Measurements from ENCODE around the gene TMEM270.

The TMEM270 gene

DNA sequence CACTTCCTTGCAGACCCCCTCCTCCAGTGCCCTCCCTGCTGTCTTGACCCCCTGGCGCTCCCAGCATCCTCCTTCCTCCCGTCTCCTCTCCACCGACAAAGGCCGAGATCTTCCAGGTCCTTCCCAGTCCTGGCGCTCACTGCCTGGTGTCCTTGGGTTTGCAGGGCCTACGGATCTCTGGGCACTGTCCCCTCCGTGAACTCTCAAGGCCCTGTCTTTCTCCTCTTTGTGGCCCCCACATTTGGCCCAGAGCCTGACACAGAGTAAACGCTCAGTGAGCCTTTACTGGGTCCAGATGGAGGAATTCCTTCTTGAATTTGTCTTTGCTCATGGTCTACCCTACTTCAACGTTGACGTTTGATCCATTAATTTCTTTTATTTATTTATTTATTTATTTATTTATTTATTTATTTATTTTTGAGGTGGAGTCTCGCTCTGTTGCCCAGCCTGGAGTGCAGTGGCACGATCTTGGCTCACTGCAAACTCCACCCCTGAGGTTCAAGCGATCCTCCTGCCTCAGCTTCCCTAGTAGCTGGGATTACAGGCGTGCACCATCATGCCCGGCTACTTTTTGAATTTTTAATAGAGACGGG lies 29.7 kb downstream of the TMEM270 start:
- DNase-seq, result no peak

DNA sequence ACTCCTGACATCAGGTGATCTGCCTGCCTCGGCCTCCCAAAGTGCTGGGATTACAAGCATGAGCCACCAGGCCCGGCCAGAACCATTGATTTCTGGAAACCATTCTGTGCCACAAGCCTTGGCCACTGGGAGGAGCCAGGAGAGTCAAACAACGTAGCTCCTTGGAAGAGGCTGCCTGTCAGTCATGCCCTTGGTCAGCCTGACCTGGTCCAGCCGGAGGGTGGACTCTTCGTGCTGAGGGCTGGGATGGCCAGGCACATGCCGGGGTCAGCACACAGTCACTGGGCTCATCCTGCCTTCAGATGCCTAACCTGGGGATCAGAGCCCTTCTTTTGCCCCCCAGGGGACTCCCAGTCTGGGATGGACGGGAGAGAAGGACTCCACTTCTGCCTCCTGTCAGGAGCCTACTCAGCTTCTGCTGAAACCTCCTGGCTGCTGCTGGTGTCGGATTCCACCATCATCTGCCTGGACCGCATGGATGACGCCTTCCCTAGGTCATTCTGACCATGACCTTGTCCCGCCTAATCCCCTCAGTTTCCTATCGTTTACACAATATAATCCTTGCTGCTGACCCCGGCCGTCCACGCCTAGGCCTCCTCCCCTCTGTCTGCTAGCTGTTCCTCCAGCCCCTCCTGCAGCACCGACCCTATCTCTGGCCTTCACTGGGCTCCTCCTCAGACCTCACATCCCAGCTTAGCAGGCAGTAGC lies 30.4 kb downstream of the TMEM270 start:
- no peak for DNase-seq

DNA sequence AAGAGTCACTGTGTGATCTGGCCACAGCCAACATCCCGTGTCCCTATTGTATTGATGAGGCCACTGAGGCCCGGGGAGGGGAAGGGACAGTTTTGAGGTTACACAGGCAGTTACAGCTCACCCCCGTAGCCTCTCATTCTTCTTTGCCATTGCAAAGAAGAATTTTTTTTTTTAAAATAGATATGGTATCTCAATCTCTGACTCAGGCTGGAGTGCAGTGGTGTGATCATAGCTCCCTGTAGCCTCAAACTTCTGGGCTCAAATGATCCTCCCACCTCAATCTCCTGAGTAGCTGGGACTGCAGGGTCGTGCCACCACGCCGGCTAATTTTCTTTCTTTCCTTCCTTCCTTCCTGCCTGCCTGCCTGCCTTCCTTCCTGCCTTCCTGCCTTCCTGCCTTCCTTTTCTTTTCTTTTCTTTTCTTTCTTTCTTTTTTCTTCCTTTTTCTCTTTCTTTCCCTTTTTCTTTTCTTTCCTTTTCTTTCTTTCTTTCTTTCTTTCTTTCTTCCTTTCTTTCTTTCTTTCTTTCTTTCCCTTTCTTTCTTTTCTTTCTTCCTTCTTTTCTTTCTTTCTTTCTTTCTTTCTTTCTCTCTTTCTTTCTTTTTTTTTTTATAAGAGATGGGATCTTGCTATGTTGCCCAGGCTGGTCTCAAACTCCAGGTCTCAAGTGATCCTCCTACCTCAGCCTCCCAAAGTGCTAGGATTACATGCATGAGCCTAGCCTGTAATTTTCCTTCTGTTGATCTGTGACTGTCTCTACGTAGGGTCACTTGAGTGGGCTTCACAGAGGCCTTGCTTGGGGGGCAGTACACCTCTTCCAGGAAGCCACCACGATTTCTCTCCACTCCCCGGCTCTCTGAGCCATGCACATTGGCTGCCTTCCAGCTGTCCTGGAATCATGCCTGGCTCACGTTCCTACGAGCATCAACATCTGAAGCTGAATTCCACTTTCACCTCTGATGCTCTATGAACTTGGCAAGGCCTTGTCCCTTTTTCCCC lies 31.3 kb downstream of the TMEM270 start:
- no peak for DNase-seq

DNA sequence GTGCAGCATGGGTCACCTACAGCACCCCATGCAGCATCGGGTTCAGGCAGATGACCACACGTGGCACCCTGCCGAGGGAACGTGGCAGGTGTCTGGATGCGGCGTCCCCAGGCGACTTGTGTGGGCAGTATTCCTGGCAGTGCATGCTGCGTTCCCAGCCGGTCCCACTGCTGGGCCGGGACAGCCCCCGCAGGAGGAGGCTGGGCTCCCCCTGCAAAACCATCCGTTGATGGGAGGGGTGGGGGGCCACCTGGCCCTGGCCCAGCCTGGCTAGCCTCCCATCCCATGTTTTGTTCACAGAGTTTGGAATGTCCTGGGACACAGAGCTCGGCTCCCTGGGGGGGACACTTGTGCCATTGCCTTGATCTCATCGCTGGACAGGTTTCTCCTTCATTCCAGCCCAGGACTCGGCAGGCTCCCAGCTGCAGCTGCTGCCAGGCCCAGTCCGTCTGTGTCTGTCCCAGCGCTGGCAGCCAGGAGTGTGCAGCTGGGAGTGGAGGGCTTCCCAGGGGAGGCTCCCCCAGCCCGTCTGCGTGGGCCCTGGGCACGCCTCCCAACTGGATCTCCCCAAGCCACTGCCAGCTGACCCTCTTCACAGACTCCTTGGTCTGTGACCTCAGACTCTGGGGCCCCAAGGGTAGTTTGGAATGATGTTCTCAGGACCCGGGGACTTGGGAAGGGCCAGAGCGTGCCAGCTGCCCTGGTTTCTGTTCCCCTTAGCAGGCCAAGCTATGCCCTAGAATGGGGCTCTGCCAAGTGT lies 32.6 kb downstream of the TMEM270 start:
- no peak for DNase-seq

DNA sequence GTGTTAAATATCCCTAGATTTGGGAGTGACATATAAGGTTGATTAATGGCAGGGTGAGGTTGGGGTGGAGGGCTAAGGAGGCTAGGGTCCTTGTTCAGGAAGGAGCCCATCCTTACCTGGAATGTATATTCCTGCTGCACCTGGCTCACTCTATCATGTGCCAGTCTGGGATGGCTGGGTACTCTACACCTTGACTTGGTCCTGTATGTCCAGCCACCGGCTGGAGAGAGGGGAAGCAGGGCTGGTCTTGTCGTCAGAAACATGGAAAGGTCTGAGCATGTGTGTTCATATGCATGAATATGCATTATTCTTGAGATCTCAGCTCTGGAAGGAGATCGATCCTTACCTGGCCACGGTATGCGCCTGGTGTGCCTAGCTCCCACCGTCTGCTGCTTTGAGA lies 33.2 kb downstream of the TMEM270 start:
- no peak for DNase-seq

DNA sequence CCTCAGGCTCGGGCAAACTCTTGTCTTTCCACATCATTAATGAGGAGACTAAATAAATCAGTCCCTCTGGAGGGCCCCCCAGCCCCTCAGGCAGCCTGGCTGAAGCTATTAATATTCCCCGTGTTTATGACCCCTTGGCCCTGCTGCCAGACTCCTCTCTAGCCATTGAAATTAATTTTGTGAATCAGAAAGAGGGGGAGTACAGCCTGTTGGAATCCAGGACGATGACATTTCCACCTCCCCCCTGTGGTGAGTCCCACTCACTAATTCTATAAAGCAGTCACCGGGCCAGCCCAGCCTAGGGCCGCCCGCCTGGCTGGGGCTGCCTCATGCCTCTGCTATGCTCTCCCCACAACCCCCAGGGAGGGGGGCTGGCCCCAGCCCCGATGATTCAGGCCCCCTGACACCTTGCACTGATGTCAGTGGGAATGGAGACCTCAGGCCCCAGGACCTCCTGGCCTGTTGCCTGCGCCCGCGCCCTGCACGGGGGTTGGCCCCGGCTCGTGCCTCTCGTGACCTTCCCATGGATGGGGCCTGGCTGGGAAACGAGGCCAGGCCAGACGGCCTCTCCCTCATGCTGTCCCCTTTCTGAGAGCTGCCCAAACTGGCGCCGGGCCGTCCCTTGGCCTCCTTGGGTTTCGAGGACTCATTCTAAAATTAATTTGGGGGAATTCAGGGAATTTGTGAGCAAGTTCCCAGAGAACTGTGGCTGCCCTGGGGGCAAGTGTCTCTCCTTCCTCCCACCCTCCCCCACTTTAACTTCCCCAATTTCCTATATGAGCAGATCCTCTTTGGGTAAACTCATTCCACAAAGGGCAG lies 34.0 kb downstream of the TMEM270 start:
- DNase-seq, result no peak

DNA sequence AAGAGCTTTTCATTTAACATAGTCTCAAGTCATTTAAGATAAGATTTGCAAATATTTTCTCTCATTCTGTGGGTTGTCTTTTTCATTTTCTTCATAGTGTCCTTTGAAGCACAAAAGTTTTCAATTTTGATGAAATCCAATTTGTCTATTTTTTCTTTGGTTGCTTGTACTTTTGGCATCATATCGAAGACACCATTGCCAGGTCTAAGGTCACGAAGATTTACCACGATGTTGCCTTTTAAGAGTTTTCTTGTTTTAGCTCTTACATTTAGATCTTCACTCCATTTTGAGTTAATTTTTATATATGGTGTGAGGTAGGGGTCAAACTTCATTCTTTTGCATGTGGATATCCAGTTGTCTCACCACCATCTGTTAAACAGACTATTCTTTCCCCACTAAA lies 34.7 kb downstream of the TMEM270 start:
- DNase-seq, result no peak

DNA sequence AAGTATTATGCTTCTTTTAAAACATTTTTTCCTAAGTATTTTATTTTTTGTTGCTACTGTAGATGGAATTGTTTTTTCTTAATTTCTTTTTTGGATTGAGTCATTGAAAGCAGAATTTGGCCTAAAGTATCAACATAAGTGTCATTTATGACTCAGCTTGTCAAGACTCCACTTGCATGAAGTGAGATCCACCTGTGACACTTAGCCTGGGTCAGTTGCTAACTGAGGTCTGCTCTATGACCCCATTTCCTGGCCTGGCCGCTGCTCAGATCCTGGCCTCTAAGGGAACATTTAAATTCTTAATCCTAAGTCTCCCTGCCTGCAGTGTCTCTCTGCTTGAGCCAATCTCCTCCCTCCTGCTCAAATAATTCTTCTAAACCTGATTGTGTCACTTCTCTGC lies 35.5 kb downstream of the TMEM270 start:
- no peak for DNase-seq

DNA sequence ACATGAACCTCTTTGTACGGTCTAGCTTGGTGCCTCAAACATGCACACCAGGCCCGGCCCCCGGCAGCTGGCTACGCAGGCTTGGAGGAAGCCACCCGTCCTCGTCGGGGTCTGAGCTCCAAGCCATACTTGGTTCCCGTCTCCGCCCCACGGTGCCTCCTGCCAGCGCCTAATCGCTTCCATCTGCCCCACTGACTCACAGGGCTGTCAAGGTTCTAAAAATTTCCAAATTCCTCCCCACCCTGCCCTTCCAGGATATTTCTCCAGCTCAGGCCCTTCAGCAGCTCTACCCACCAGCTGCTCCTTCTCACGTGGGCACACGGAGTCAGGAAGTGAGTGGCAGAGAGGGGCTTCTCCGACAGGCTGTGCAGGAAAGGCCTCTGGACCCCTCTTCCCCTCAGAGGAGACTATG lies 38.8 kb downstream of the TMEM270 start:
- DNase-seq, result no peak

DNA sequence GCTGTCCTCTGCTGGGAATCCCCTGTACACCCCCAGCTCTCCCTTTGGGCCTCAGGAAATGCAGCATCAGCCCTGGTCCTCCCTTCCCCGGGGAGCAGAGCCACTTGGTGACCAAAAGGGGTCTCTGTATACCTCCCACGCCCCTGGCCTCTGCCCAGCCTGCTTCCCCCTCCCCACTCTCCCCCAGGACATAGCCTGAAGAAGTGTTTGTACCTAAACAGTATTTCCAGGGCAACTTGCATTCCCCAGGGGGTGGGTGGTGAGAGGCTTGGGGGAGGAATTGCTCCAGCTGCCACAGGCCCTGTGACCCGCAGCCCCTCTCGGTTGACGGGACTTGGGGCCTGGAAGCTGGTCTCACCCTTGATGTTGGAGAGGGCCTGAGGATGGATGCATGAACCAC lies 39.3 kb downstream of the TMEM270 start:
- DNase-seq, result no peak

DNA sequence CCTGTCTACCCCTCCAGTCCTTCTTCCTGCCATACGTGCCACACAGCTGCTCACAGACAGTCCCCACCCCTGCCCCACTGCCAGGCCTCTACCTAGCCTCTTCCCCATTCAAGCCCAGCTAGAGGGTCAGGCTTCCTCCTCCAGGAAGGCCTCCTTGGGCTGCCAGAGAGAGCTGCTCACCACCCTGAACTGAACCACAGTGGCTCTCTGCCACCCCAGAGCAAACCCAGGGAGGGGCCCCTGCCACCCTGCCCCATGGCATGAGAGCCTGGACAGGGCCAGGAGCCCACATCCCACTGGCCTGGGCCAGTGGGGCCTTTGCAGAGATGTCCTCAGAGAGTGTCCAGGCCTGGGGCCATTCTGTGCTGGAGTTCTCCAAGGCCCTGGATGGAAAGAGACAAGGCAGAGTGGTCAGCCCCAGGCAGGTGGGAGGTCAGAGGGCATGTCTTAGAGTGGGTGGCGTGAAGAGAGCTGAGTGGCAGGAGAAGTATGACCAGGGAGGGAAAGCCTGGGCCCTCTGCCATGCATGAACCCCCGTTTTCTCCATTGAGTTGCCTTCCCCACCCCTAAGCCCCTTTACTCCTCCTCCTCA lies 40.4 kb downstream of the TMEM270 start:
- no peak for DNase-seq

DNA sequence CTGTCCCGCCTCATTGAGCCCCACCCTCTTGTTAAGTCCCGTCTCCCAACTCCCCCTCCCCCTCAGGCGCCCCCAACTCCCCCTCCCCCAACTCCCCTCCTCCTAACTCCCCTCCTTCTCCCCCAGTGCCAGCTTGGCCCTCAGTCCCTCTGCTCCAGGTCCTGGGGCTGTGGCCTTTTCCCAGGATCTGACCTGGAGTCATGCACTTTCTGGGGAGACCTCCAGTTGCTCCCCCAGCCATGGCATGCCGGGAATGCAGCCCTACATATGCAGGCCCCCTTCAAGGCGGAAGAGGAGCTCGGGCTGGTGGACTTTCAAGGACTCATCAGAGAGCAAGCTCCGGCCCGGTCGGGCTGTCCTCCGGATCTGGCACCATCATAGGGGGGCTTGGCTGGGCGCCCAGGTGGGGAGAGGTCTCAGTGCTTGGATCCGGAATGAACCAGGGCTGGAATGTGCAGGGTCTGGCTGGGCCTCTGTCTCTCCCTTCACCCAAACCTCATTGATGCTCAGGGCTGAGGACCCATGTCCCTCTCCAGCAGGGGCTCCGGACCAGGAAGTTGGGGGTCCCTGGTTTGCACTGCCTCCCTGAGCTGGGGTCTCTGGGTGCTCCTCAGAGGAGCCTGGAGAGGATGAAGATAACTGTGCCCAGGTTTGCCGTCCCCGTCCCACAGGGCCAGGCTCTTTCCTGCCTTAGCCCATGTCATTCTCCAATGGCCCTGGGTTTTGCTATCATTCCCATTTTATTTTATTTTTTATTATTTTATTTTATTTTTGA lies 41.1 kb downstream of the TMEM270 start:
- DNase-seq, result no peak

DNA sequence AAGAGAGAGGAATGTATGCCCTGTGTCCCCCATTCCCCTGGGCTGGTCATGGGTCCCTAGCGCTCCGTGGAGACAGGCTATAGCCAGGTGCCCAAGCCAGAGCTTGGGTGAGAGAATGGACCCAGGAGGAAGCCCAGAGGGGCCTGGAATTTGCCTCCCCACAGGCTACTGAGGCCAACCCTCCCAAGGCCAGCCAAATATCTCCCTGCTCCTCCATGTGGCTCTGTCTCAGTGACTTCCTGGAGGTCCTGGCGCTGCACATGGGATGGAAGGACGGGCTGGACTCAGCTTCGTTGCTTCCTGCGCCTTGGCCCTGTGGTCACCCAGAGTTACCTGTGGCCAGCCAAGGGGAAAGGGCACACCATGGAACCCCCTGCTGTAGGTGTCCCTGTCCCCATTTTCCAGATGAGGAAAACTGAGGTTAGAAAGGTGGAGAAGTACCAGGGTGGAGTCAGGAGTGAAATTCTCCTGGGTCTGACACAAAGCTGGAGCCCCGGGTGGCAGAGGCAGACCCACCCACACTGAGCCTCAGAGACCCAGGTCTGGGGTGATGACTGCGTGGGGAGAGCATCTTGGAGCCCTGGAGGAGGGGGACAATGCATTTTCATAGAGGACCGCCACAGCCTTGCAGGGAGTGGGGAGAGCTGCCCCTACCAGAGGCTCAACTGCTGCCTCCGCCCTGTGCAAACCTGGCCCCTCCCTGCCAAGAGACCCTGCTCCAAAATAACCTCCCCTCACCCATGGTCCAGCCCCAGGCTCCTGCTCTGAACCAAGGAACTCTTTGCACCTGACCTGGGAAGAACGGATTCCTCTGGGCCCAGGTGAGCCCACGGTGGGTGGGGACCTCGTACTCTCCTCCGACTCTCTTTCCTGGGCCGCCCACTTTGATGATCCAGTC lies 42.6 kb downstream of the TMEM270 start:
- DNase-seq, result no peak

DNA sequence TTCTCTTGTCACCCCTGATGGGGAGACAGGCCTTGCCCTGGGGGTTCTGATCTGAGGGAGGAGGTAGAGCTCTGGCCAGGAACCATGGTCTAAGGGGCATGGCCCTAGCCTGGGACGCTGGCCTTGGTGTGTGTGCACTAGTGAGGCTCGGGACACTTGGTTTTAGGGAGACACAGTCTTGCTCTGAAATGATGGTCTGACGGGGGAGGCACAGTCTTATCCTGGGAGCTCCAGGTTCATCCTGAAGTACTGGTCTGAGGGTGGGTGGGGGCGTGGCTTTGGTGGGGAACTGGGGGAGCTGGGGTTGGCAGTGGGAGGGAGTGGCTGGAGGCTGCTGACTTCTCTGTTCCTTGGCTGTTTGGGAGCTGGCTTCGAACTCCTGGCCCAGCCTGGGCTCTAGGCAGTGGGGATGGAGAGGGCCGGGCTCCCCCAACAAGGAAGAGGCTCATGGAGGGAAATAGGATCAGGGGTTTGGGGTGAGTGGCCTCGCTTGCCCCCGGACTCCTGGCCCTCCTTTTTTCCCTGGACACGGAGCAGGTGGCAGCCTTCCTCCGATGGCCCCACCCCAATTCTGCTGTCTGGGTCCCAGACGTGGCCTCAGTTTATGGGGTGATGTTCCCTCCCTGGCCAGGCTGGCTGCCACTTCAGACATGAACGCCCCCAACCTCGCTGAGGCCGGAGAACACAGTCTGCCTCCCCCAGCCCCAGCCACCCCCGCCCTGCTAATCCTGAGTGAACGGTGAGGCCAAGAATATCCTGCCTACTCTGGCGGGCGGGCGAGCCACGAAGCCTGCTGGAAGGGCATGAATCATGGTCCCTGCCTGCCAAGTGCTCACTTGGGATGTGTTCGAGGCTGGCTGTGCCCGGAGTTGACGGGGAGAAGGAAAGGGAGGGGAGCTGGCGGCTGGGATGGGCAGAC lies 43.5 kb downstream of the TMEM270 start:
- no peak for DNase-seq

DNA sequence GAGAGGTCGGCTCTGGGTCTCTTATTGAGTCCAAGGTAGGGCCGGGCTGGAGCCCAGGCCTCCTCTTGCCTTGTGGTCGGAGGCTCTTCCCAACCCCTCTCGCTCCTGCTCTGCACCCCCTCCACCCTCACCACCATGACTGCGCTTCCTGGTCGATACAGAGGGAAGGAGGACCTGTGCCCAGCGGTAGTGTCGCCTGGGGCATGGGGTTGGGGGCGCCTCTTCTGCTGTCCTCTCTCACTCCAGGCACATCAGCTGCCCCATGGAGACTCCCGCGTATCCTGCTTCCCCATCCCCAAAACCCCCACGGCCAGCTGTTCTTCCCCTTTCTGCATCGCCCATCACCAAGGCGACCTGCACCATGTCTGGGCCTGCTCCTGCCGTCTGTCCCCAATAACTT lies 44.4 kb downstream of the TMEM270 start:
- DNase-seq, result no peak

DNA sequence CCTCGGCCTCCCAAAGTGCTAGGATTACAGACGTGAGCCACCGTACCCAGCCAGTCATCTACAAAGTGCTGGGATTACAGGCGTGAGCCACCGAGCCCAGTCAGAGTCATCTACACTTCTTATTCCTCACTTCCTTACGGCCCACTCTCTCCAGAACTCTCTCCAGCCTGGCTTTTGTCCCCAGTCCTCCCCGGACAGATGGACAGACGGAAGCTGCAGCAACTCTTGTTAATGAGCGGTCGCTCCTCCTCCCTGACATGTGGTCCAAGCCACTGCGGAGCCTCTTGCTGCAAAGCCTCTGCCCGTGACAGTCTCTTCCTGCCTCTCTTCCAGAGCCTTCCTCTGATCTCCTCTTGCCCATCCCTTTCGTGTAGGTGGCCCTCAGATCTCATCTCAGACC lies 45.9 kb downstream of the TMEM270 start:
- DNase-seq, result no peak

DNA sequence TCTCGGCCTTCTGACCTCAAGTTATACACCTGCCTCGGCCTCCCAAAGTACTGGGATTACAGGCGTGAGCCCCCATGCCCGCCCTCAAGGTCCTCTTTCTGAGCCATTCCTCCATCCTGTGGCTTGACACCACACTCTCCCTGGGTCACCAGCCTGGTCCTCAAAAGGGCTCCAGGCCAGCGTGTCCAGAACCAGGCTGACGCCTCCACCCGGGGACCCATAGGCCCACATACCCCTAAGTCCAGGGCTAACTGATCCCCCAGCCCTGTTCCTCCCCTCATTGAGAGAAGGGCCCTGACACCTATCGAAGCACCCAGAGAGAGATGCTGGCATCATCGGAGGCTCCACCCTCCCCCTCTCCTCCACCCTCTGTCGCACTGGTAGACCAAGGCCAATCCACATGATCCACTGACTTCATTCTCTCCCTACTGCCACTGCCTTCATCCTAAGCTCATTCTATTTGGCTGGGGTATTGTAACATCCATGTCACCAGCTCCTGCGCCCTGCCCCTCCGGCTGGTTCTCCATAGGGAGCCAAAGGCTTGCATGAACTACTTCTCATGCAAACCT lies 46.7 kb downstream of the TMEM270 start:
- DNase-seq, result no peak

DNA sequence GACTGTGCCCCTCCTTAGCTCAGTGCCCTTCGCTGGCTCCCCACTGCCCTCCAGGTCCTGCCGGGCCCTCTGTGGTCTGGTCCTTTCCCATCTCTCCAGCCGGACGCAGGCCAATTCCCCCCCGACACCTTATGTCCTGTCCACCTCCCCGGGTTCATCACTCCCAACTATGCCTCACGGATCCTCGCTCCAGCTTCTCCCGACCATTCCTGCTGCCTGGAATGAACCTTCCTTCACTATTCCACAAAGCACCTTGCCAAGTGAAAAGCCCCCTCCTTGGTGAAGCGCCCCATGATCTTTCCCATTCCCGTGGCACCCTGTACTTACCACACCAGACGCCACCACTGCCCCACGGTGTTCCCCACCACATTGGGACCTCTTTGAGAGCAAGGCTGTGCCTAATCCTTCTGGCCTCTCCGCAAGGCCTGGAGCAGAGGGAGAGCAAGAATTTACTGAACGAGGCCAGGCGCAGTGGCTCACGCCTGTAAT lies 47.2 kb downstream of the TMEM270 start:
- DNase-seq, result no peak
